Measurements from ENCODE around the gene JAKMIP3. TPM values are rescaled to one million over a fixed set of nuclear protein-coding genes. Genes with fewer than 3 reads are reported as not detected.

The JAKMIP3 gene
- total and polyA plus RNA-seq, 7 experiments from 2014 or later: 0.15 to 1.4 (median 0.31) TPM; not detected in 1

DNA sequence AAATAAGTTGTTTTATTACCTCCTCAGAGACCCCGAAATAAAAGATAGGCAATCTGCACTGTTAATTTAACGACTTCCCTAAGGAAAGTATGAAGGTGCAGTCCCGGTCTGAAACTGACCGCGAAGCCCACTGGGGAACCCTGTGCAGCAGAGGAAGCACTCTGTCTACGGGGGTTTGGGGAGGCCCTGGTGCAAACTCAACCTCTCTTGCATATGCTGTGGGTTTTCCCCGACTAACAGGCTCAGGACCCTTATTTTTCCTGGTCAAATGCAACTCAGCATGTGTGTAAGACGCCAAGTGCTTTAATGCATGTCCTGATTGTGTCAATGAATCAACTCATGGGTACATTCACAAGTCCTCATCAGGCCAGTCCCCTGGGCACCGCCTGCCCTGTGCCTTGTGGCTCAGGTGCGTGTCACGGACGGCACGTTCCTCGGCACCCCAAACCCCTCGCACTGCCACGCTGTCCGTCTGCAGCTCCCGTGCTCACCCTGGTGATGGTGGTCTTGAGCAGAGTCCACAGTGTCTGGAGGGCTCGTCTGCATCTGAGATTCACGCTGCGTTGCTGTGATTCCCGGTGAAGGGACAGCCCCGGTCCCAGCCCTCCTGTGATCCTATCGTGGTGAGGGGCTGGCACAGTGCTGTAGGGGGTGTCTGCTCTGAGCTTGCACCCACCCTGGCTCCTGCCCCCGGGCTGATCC, 33.8 kb downstream of the JAKMIP3 start:
- H3K9me3 Mint-ChIP-seq: no peaks in the 10 kb centered on the region
- ChIA-PET CTCF (interaction anchor here (0.6 kb wide), 1 partner anchor 1419 kb away, joined by 4 read pairs; no protein-coding TSS in a partner anchor), POLR2A (no interaction called here)
- Histone ChIP-seq H3K9me3 (ENCODE audit: control insufficient read depth in 2 of 3, low read length in 3 of 3) (no peaks in the 10 kb centered on the region), H3K4me1 (ENCODE audit: control insufficient read depth in 2 of 2, insufficient read depth in 2 of 2, low read length in 2 of 2) (no peaks in the 10 kb centered on the region), H3K4me3 (ENCODE audit: low read length) (no peak overlapping the region), H3K36me3 (ENCODE audit: control insufficient read depth in 2 of 3, insufficient read depth in 3 of 3, low read length in 3 of 3) (no peaks in the 10 kb centered on the region), H3K27ac (ENCODE audit: low read depth, low read length) (no peak overlapping the region), H3K27me3 (ENCODE audit: control insufficient read depth in 2 of 2, insufficient read depth in 2 of 2, low read length in 2 of 2) (peaks cover 0 to 3% of the 10 kb centered on the region in 2 donors)
- H3K4me1 Mint-ChIP-seq: peaks cover 0 to 16% (median 0%) of the 10 kb centered on the region in 7 donors
- intact Hi-C loops (cut with micrococcal nuclease): no loop called here
- no peak for DNase-seq
- ATAC-seq: no peak
- H3K4me3 Mint-ChIP-seq: no peak overlapping the region
- peaks cover 0 to 8% (median 0%) of the 10 kb centered on the region in 5 donors for H3K36me3 Mint-ChIP-seq
- H3K27me3 Mint-ChIP-seq: peaks cover 3 to 39% (median 19%) of the 10 kb centered on the region in 5 donors
- H3K27ac Mint-ChIP-seq: no peak overlapping the region

- intact Hi-C loops (cut with micrococcal nuclease): no loop called here
- Histone ChIP-seq H3K4me3 (ENCODE audit: low read length) (no peak overlapping the region), H3K27ac (ENCODE audit: low read depth, low read length) (no peak overlapping the region), H3K4me1 (ENCODE audit: control insufficient read depth in 2 of 2, insufficient read depth in 2 of 2, low read length in 2 of 2) (no peaks in the 10 kb centered on the region), H3K36me3 (ENCODE audit: control insufficient read depth in 2 of 3, insufficient read depth in 3 of 3, low read length in 3 of 3) (no peaks in the 10 kb centered on the region), H3K9me3 (ENCODE audit: control insufficient read depth in 2 of 3, low read length in 3 of 3) (no peaks in the 10 kb centered on the region), H3K27me3 (ENCODE audit: control insufficient read depth in 2 of 2, insufficient read depth in 2 of 2, low read length in 2 of 2) (peaks cover 0 to 3% of the 10 kb centered on the region in 2 donors)
- ATAC-seq: no peak
- ChIA-PET POLR2A (no interaction called here), CTCF (interaction anchor here (0.6 kb wide), 1 partner anchor 1419 kb away, joined by 4 read pairs; no protein-coding TSS in a partner anchor)
- no peak overlapping the region for H3K4me3 Mint-ChIP-seq
- peaks cover 3 to 34% (median 19%) of the 10 kb centered on the region in 5 donors for H3K27me3 Mint-ChIP-seq
- no peaks in the 10 kb centered on the region for H3K9me3 Mint-ChIP-seq
- peaks cover 0 to 12% (median 0%) of the 10 kb centered on the region in 7 donors for H3K4me1 Mint-ChIP-seq
- DNase-seq: no peak
- peaks cover 0 to 8% (median 0%) of the 10 kb centered on the region in 5 donors for H3K36me3 Mint-ChIP-seq
- no peak overlapping the region for H3K27ac Mint-ChIP-seq
Observed at GRCh38 chr10:132100091-132100481, 34.3 kb downstream of the JAKMIP3 start.

- ChIA-PET CTCF (no interaction called here), POLR2A (no interaction called here)
- H3K27me3 Mint-ChIP-seq: peaks cover 3 to 29% (median 13%) of the 10 kb centered on the region in 5 donors
- no peak overlapping the region for H3K27ac Mint-ChIP-seq
- peaks cover 0 to 6% (median 0%) of the 10 kb centered on the region in 7 donors for H3K4me1 Mint-ChIP-seq
- Histone ChIP-seq H3K9me3 (ENCODE audit: control insufficient read depth in 2 of 3, low read length in 3 of 3) (no peaks in the 10 kb centered on the region), H3K4me1 (ENCODE audit: control insufficient read depth in 2 of 2, insufficient read depth in 2 of 2, low read length in 2 of 2) (no peaks in the 10 kb centered on the region), H3K36me3 (ENCODE audit: control insufficient read depth in 2 of 3, insufficient read depth in 3 of 3, low read length in 3 of 3) (no peaks in the 10 kb centered on the region), H3K27me3 (ENCODE audit: control insufficient read depth in 2 of 2, insufficient read depth in 2 of 2, low read length in 2 of 2) (peaks cover 0 to 3% of the 10 kb centered on the region in 2 donors), H3K27ac (ENCODE audit: low read depth, low read length) (no peak overlapping the region), H3K4me3 (ENCODE audit: low read length) (no peak overlapping the region)
- peaks cover 0 to 4% (median 0%) of the 10 kb centered on the region in 5 donors for H3K36me3 Mint-ChIP-seq
- no peaks in the 10 kb centered on the region for H3K9me3 Mint-ChIP-seq
- intact Hi-C loops (cut with micrococcal nuclease): no loop called here
- H3K4me3 Mint-ChIP-seq: no peak overlapping the region
- ATAC-seq: no peak
- DNase-seq: no peak
Observed at GRCh38 chr10:132100556-132101349, 35.0 kb downstream of the JAKMIP3 start.

DNA sequence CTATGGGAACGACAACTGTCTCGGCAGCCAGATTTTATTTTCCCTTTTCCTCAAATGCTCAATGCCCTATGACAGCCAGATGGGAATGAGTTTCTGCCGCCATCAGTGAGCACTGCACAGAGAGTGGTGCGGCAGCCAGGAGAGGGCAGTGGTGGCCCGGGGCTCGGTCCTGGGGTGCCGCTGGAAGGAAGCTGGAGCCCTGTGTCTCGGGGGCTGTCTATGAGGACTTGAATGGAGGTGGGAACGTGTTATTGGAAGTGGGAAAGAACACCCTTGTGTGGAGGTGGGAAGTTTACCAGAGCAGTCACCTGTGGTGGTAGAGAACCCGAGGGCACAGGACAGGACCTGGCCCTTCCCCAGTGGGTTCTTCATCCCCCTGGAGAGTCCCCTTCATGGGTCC, 35.8 kb downstream of the JAKMIP3 start:
- Mint-ChIP-seq H3K4me3 (no peak overlapping the region), H3K36me3 (no peaks in the 10 kb centered on the region), H3K4me1 (no peaks in the 10 kb centered on the region), H3K27ac (no peak overlapping the region), H3K9me3 (no peaks in the 10 kb centered on the region), H3K27me3 (peaks cover 0 to 22% (median 5%) of the 10 kb centered on the region in 5 donors)
- intact Hi-C loops (cut with micrococcal nuclease): no loop called here
- H3K27ac ChIP-seq (ENCODE audit: low read depth, low read length): no peak overlapping the region
- ChIA-PET CTCF (interaction anchor here (1.0 kb wide), 1 partner anchor 450 kb away, joined by 3 read pairs; no protein-coding TSS in a partner anchor), POLR2A (no interaction called here)
- no peaks in the 10 kb centered on the region for H3K27me3 ChIP-seq (ENCODE audit: control insufficient read depth in 2 of 2, insufficient read depth in 2 of 2, low read length in 2 of 2)
- H3K4me3 ChIP-seq (ENCODE audit: low read length): no peak overlapping the region
- H3K9me3 ChIP-seq (ENCODE audit: control insufficient read depth in 2 of 3, low read length in 3 of 3): no peaks in the 10 kb centered on the region
- H3K36me3 ChIP-seq (ENCODE audit: control insufficient read depth in 2 of 3, insufficient read depth in 3 of 3, low read length in 3 of 3): no peaks in the 10 kb centered on the region
- DNase-seq: no peak
- H3K4me1 ChIP-seq (ENCODE audit: control insufficient read depth in 2 of 2, insufficient read depth in 2 of 2, low read length in 2 of 2): no peaks in the 10 kb centered on the region
- ATAC-seq: no peak

DNA sequence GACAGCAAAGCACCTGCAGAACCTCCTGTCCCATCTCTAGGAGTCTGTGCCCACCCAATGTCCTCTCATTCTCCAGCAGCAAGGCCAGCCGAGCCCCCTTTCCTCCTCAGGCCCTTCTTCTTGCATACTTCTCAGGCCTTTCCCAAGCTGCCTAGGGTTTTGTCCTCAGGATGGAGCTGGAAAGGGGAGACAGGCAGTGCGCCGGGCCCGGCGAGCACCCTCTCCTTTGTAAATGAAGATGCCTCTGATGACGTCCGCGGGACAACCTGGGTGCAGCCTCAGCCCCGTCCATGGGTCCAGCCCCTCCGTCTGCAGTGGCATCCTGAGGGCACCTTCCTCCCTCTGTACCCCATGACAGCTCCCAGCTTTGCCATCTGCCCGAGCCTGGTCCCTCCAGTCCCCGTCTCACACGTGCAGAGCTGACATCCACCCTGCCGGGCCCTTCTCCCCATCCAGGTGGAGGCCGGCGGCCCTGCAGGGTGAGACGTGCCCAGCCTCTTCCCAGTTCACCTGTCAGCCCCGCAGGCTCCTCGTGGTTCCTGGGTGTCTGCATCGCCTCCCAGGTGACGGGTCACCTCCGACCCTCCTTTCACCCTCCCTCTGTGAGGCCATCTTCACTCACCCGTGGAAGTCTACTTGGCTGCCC, 36.4 kb downstream of the JAKMIP3 start:
- Mint-ChIP-seq H3K27ac (no peak overlapping the region), H3K27me3 (peaks cover 0 to 16% (median 4%) of the 10 kb centered on the region in 5 donors), H3K36me3 (no peaks in the 10 kb centered on the region), H3K4me1 (no peaks in the 10 kb centered on the region), H3K9me3 (no peaks in the 10 kb centered on the region), H3K4me3 (no peak overlapping the region)
- no peaks in the 10 kb centered on the region for H3K4me1 ChIP-seq (ENCODE audit: control insufficient read depth in 2 of 2, insufficient read depth in 2 of 2, low read length in 2 of 2)
- DNase-seq: no peak
- no peaks in the 10 kb centered on the region for H3K27me3 ChIP-seq (ENCODE audit: control insufficient read depth in 2 of 2, insufficient read depth in 2 of 2, low read length in 2 of 2)
- H3K27ac ChIP-seq (ENCODE audit: low read depth, low read length): no peak overlapping the region
- no peaks in the 10 kb centered on the region for H3K9me3 ChIP-seq (ENCODE audit: control insufficient read depth in 2 of 3, low read length in 3 of 3)
- H3K4me3 ChIP-seq (ENCODE audit: low read length): no peak overlapping the region
- no peak for ATAC-seq
- no peaks in the 10 kb centered on the region for H3K36me3 ChIP-seq (ENCODE audit: control insufficient read depth in 2 of 3, insufficient read depth in 3 of 3, low read length in 3 of 3)
- CTCF ChIA-PET: interaction anchor here (1.0 kb wide), 1 partner anchor 449 kb away, joined by 3 read pairs; no protein-coding TSS in a partner anchor
- intact Hi-C loops (cut with micrococcal nuclease): no loop called here
- POLR2A ChIA-PET: no interaction called here

- ChIA-PET POLR2A (no interaction called here), CTCF (no interaction called here)
- DNase-seq (no peak), ATAC-seq (no peak)
- peaks cover 0 to 15% (median 4%) of the 10 kb centered on the region in 5 donors for H3K27me3 Mint-ChIP-seq
- Histone ChIP-seq H3K4me1 (ENCODE audit: control insufficient read depth in 2 of 2, insufficient read depth in 2 of 2, low read length in 2 of 2) (no peaks in the 10 kb centered on the region), H3K9me3 (ENCODE audit: control insufficient read depth in 2 of 3, low read length in 3 of 3) (no peaks in the 10 kb centered on the region), H3K27me3 (ENCODE audit: control insufficient read depth in 2 of 2, insufficient read depth in 2 of 2, low read length in 2 of 2) (no peaks in the 10 kb centered on the region), H3K27ac (ENCODE audit: low read depth, low read length) (no peak overlapping the region), H3K36me3 (ENCODE audit: control insufficient read depth in 2 of 3, insufficient read depth in 3 of 3, low read length in 3 of 3) (no peaks in the 10 kb centered on the region), H3K4me3 (ENCODE audit: low read length) (no peak overlapping the region)
- no peaks in the 10 kb centered on the region for H3K4me1 Mint-ChIP-seq
- no peaks in the 10 kb centered on the region for H3K36me3 Mint-ChIP-seq
- H3K9me3 Mint-ChIP-seq: no peaks in the 10 kb centered on the region
- H3K27ac Mint-ChIP-seq: no peak overlapping the region
- no peak overlapping the region for H3K4me3 Mint-ChIP-seq
- intact Hi-C loops (cut with micrococcal nuclease): no loop called here
Observed at GRCh38 chr10:132102717-132103110, 37.0 kb downstream of the JAKMIP3 start.
